OCI-LY1 (cell line): ENCODE results near the gene INTS7.

Experiments used
- H2AFZ ChIP-seq: fragments of 200-600 bp; sonication (generic), shearing (Covaris generic); 2 replicates; pipeline ENCODE4 v1.6.0; 2014; ENCODE audit warnings: antibody characterized with exemption, mild to moderate bottlenecking, low read length
- H3F3A ChIP-seq: fragments of 200-600 bp; sonication (generic), shearing (Covaris generic); 2 replicates; pipeline ENCODE4 v1.6.0; 2014; ENCODE audit warnings: mild to moderate bottlenecking, antibody characterized with exemption, low read length, moderate library complexity; ENCODE audit not compliant: insufficient read depth
- H3K27ac ChIP-seq: fragments of 200-600 bp; sonication (generic); 2 replicates; pipeline ENCODE4 v1.5.1; 2014; ENCODE audit warnings: low read length, mixed run types, mild to moderate bottlenecking, low read depth; ENCODE audit not compliant: poor library complexity, severe bottlenecking
- H3K27me3 ChIP-seq: fragments of 200-600 bp; sonication (generic); 2 replicates; pipeline ENCODE4 v1.6.0; 2014; ENCODE audit warnings: antibody characterized with exemption, mild to moderate bottlenecking, low read length, moderate library complexity; ENCODE audit not compliant: insufficient read depth
- H3K36me3 ChIP-seq: fragments of 200-600 bp; sonication (generic); 2 replicates; pipeline ENCODE4 v1.6.1; 2014; ENCODE audit warnings: mild to moderate bottlenecking, antibody characterized with exemption, low read length, moderate library complexity, mixed read lengths; ENCODE audit not compliant: insufficient read depth
- H3K4me1 ChIP-seq: fragments of 200-600 bp; sonication (generic); 2 replicates; pipeline ENCODE4 v1.5.1; 2014; ENCODE audit warnings: mild to moderate bottlenecking, low read length, moderate library complexity; ENCODE audit not compliant: insufficient read depth, severe bottlenecking
- H3K4me2 ChIP-seq: fragments of 200-600 bp; sonication (generic), shearing (Covaris generic); 2 replicates; pipeline ENCODE4 v1.6.1; 2014; ENCODE audit warnings: low read length
- H3K4me3 ChIP-seq: fragments of 200-600 bp; sonication (generic); 2 replicates; pipeline ENCODE4 v1.5.1; 2014; ENCODE audit warnings: low read length, low read depth, mild to moderate bottlenecking, mixed read lengths; ENCODE audit not compliant: poor library complexity, severe bottlenecking
- H3K79me2 ChIP-seq: fragments of 200-600 bp; shearing (Covaris generic); 2 replicates; pipeline ENCODE4 v1.6.1; 2016; ENCODE audit warnings: mixed run types, low read length, mixed read lengths; ENCODE audit not compliant: insufficient read depth
- H3K9ac ChIP-seq: fragments of 200-600 bp; sonication (generic), shearing (Covaris generic); 2 replicates; pipeline ENCODE4 v1.6.1; 2014; ENCODE audit warnings: mild to moderate bottlenecking, low read length, mixed read lengths
- H3K9me2 ChIP-seq: fragments of 200-600 bp; sonication (generic), shearing (Covaris generic); 2 replicates; pipeline ENCODE4 v1.6.1; 2014; ENCODE audit warnings: low read depth, mild to moderate bottlenecking, low read length, mixed read lengths
- H3K9me3 ChIP-seq: fragments of 200-600 bp; shearing (Covaris generic); 2 replicates; pipeline ENCODE4 v1.6.1; 2014; ENCODE audit warnings: low read length, mixed read lengths
- H4K20me1 ChIP-seq: fragments of 200-600 bp; sonication (generic), shearing (Covaris generic); 2 replicates; pipeline ENCODE4 v1.6.0; 2016; ENCODE audit warnings: mild to moderate bottlenecking, low read length; ENCODE audit not compliant: insufficient read depth
- EZH2 ChIP-seq: fragments of 200-600 bp; sonication (generic), shearing (Covaris generic); IDR thresholded peaks from 2 replicates; pipeline ENCODE4 v1.8.0; 2017; ENCODE audit warnings: borderline replicate concordance, mixed run types, mild to moderate bottlenecking, antibody characterized with exemption, low read length, moderate library complexity, mixed read lengths
- TF ChIP-seq, protein P1 (sequence below): fragments of 200-600 bp; sonication (generic), shearing (Covaris generic); IDR thresholded peaks from 2 replicates; pipeline ENCODE4 v1.5.1; 2017; ENCODE audit warnings: mild to moderate bottlenecking, antibody characterized with exemption, low read length, moderate library complexity, mixed read lengths

The INTS7 gene

DNA sequence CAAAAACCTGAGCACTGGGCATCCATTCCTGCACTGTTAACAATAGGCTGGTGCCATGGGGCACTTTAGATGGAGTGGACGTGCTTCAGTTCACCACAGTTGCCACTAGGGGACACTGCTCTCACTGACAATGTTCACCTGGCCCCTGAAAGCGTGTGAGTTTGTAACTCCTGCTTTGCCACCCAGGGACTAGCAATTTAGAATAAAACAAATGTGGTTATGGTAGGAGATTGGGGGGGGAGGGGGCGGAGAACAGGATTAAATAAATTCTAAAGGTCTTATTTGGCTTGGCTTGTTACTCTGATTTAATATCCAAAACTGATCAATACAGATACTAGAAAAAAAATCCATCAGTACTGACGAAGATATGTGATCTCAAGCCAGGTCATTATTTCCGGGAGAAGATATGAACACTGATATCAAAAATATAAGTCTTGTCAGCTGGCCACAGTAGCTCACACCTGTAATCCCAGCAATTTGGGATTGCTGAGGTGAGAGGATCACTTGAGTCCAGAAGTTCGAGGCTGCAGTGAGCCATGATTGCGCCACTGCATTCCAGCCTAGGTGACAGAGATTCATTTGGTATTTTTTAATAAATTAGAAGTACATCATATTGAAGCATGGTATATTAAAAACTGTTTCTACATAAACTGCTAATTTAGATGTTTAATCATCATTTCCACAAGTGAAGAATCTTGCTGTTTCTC lies 23.2 kb downstream of the INTS7 start:
- no peak overlapping the region for H3K27ac ChIP-seq
- H4K20me1 ChIP-seq: no peaks in the 10 kb centered on the region
- H3K9me2 ChIP-seq: no peaks in the 10 kb centered on the region
- H3K4me3 ChIP-seq: no peak overlapping the region
- H3F3A ChIP-seq: no peaks in the 10 kb centered on the region
- H3K4me1 ChIP-seq: no peaks in the 10 kb centered on the region
- H3K4me2 ChIP-seq: no peak overlapping the region
- H3K36me3 ChIP-seq: peaks cover 34% of the 10 kb centered on the region
- no peaks in the 10 kb centered on the region for H3K27me3 ChIP-seq
- no peak overlapping the region for H3K9ac ChIP-seq
- H3K79me2 ChIP-seq: no peaks in the 10 kb centered on the region
- no peak for TF ChIP-seq EZH2
- TF ChIP-seq, protein P1, sequence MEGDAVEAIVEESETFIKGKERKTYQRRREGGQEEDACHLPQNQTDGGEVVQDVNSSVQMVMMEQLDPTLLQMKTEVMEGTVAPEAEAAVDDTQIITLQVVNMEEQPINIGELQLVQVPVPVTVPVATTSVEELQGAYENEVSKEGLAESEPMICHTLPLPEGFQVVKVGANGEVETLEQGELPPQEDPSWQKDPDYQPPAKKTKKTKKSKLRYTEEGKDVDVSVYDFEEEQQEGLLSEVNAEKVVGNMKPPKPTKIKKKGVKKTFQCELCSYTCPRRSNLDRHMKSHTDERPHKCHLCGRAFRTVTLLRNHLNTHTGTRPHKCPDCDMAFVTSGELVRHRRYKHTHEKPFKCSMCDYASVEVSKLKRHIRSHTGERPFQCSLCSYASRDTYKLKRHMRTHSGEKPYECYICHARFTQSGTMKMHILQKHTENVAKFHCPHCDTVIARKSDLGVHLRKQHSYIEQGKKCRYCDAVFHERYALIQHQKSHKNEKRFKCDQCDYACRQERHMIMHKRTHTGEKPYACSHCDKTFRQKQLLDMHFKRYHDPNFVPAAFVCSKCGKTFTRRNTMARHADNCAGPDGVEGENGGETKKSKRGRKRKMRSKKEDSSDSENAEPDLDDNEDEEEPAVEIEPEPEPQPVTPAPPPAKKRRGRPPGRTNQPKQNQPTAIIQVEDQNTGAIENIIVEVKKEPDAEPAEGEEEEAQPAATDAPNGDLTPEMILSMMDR: peak; percentile 96
- H2AFZ ChIP-seq: no peak overlapping the region
- H3K9me3 ChIP-seq: no peaks in the 10 kb centered on the region

DNA sequence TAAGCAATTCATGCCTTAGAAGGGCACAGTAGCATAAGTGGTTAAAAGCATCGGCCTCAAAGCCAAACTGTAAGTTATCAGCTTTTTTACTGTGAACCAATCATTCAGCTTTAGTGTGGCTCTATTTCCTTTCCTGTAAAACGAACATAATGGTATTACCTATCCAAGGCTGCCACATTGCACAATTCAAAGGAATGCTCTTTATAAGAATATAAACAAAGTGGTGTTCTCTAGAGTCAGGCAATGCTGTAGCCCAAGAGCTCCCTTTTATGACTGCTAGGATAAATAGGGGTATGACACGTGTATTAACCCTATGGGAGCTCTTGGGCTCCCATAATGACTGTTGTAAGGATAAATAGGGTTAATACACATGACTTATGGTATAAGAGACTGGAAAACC lies 25.4 kb downstream of the INTS7 start:
- Histone ChIP-seq H3F3A (no peaks in the 10 kb centered on the region), H3K27me3 (no peaks in the 10 kb centered on the region), H3K36me3 (peaks cover 36% of the 10 kb centered on the region), H3K9me2 (no peaks in the 10 kb centered on the region), H3K79me2 (no peaks in the 10 kb centered on the region), H3K9ac (no peak overlapping the region), H2AFZ (no peak overlapping the region), H4K20me1 (no peaks in the 10 kb centered on the region), H3K4me2 (no peak overlapping the region), H3K27ac (no peak overlapping the region), H3K4me3 (no peak overlapping the region), H3K9me3 (no peaks in the 10 kb centered on the region), H3K4me1 (no peaks in the 10 kb centered on the region)
- TF ChIP-seq EZH2: no peak
- TF ChIP-seq, protein P1: no peak

DNA sequence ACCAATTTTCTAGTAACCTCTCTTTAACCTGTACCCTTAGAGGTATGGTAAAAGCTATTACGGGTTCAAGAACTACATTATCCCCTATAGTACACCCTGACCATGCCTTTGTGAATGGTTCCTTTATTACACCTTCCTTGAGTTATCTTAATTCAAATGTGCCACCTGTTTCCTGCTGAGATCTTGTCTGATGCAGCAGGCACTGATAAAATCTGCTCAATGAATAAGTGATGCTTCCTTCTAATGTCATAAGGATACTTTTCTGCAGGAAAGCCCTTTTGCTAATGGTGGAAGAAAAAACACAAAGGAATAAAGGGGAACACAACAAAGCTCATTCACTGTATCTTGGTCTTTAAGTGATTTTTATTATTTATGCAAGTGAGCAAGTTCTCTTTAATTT lies 25.8 kb downstream of the INTS7 start:
- TF ChIP-seq, protein P1: no peak
- TF ChIP-seq EZH2: no peak
- no peaks in the 10 kb centered on the region for H4K20me1 ChIP-seq
- no peaks in the 10 kb centered on the region for H3K27me3 ChIP-seq
- H3F3A ChIP-seq: no peaks in the 10 kb centered on the region
- H3K79me2 ChIP-seq: no peaks in the 10 kb centered on the region
- H3K4me1 ChIP-seq: no peaks in the 10 kb centered on the region
- H3K4me2 ChIP-seq: no peak overlapping the region
- H3K9ac ChIP-seq: no peak overlapping the region
- no peak overlapping the region for H3K27ac ChIP-seq
- H3K9me2 ChIP-seq: no peaks in the 10 kb centered on the region
- no peak overlapping the region for H2AFZ ChIP-seq
- peaks cover 37% of the 10 kb centered on the region for H3K36me3 ChIP-seq
- H3K4me3 ChIP-seq: no peak overlapping the region
- H3K9me3 ChIP-seq: no peaks in the 10 kb centered on the region
